Measurements from ENCODE around the gene CCDC120. TPM values are rescaled to one million over a fixed set of nuclear protein-coding genes. Genes with fewer than 3 reads are reported as not detected.
A peak's percentile ranks its signal among the peaks of the same experiment; 100 is the strongest.

CCDC120 gene
- total RNA-seq, 1 experiment from 2014 or later = 0.77 TPM

GRCh38 chrX:49059681-49060085, 884 bp downstream of the CCDC120 start:
- in situ Hi-C loops (cut with HindIII; ENCODE audit: low pct_unique_long_range_greater_than_20kb, low sequenced_read_pairs) = no loop called here
- no peak for DNase-seq (ENCODE audit: low read depth, low spot score)

GRCh38 chrX:49060914-49061313, 2.1 kb downstream of the CCDC120 start:
- in situ Hi-C loops (cut with HindIII; ENCODE audit: low pct_unique_long_range_greater_than_20kb, low sequenced_read_pairs) = no loop called here
- no peak for DNase-seq (ENCODE audit: low read depth, low spot score)

DNA sequence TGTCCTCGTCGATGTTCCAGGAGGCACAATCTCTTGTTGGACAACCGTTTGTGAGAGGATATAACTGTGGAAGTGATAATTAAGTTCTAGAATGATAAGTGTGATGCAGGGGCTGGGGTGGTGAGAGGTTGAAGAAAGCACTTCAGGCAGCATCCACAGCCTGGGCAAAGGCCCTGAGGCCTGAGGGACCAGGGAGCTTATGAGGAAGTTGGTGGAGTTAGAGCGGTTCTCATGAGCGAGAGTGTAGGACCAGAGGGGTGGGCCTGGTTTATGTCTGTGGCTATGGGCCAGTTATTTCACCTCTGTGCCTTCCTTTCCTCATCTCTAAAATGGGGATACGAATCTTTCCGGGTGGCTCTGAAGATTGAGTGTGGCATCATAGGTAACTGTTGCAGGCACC, 2.7 kb downstream of the CCDC120 start:
- no peak for DNase-seq (ENCODE audit: low read depth, low spot score)
- in situ Hi-C loops (cut with HindIII; ENCODE audit: low pct_unique_long_range_greater_than_20kb, low sequenced_read_pairs) = no loop called here

- DNase-seq (ENCODE audit: low read depth, low spot score) = no peak
These were observed 3.1 kb downstream of the CCDC120 start for GRCh38 chrX:49061916-49062315.

GRCh38 chrX:49063715-49064114, 4.9 kb downstream of the CCDC120 start:
- in situ Hi-C loops (cut with HindIII; ENCODE audit: low pct_unique_long_range_greater_than_20kb, low sequenced_read_pairs) = no loop called here
- DNase-seq (ENCODE audit: low read depth, low spot score) = no peak

More at GRCh38 chrX:49061916-49062315, 3.1 kb downstream of the CCDC120 start:
- in situ Hi-C loops (cut with HindIII; ENCODE audit: low pct_unique_long_range_greater_than_20kb, low sequenced_read_pairs) = no loop called here

DNA sequence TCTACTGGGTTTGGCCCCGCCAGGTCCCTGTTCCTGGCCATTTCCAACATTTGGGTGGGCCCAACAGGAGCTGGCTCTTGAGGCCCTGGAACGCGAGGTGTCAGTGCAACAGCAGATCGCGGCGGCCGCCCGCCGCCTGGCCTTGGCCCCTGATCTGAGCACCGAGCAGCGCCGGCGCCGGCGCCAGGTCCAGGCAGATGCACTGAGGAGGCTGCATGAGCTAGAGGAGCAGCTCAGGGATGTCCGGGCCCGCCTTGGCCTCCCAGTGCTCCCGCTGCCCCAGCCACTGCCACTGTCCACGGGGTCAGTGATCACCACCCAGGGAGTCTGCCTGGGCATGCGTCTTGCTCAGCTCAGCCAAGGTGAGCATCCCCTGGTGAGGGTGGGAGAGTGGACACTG, 5.5 kb downstream of the CCDC120 start:
- DNase-seq (ENCODE audit: low read depth, low spot score) = no peak
- in situ Hi-C loops (cut with HindIII; ENCODE audit: low pct_unique_long_range_greater_than_20kb, low sequenced_read_pairs) = no loop called here

- in situ Hi-C loops (cut with HindIII; ENCODE audit: low pct_unique_long_range_greater_than_20kb, low sequenced_read_pairs) = no loop called here
- DNase-seq (ENCODE audit: low read depth, low spot score) = no peak
These were observed 5.9 kb downstream of the CCDC120 start for GRCh38 chrX:49064735-49065134.

- DNase-seq (ENCODE audit: low read depth, low spot score) = no peak
- in situ Hi-C loops (cut with HindIII; ENCODE audit: low pct_unique_long_range_greater_than_20kb, low sequenced_read_pairs) = no loop called here
These were observed 7.5 kb downstream of the CCDC120 start for GRCh38 chrX:49066278-49066677.

- no peak for DNase-seq (ENCODE audit: low read depth, low spot score)
- in situ Hi-C loops (cut with HindIII; ENCODE audit: low pct_unique_long_range_greater_than_20kb, low sequenced_read_pairs) = no loop called here
These were observed 7.9 kb downstream of the CCDC120 start for GRCh38 chrX:49066690-49067089.

- no peak for DNase-seq (ENCODE audit: low read depth, low spot score)
- in situ Hi-C loops (cut with HindIII; ENCODE audit: low pct_unique_long_range_greater_than_20kb, low sequenced_read_pairs) = no loop called here
These were observed 8.7 kb downstream of the CCDC120 start for GRCh38 chrX:49067285-49068120.

GRCh38 chrX:49069038-49069437, 10.2 kb downstream of the CCDC120 start:
- DNase-seq (ENCODE audit: low read depth, low spot score) = no peak
- in situ Hi-C loops (cut with HindIII; ENCODE audit: low pct_unique_long_range_greater_than_20kb, low sequenced_read_pairs) = no loop called here

- in situ Hi-C loops (cut with HindIII; ENCODE audit: low pct_unique_long_range_greater_than_20kb, low sequenced_read_pairs) = no loop called here
- DNase-seq (ENCODE audit: low read depth, low spot score) = no peak
These were observed 12.2 kb downstream of the CCDC120 start for GRCh38 chrX:49070988-49071387.

- in situ Hi-C loops (cut with HindIII; ENCODE audit: low pct_unique_long_range_greater_than_20kb, low sequenced_read_pairs) = no loop called here
These were observed 13.3 kb downstream of the CCDC120 start for GRCh38 chrX:49071877-49072711.

GRCh38 chrX:49072712-49073095, 13.9 kb downstream of the CCDC120 start:
- DNase-seq (ENCODE audit: low read depth, low spot score) = no peak
- in situ Hi-C loops (cut with HindIII; ENCODE audit: low pct_unique_long_range_greater_than_20kb, low sequenced_read_pairs) = no loop called here

More at GRCh38 chrX:49071877-49072711, 13.3 kb downstream of the CCDC120 start:
- DNase-seq (ENCODE audit: low read depth, low spot score) = no peak

- peak; percentile 86 for DNase-seq (ENCODE audit: low read depth, low spot score)
- in situ Hi-C loops (cut with HindIII; ENCODE audit: low pct_unique_long_range_greater_than_20kb, low sequenced_read_pairs) = no loop called here
These were observed 15.1 kb downstream of the CCDC120 start, which contains the start of gene PRAF2 for GRCh38 chrX:49073601-49074575. PRAF2 (minus strand) TSS chrX:49074002; CDS start chrX:49073987, 15 bp downstream.

DNA sequence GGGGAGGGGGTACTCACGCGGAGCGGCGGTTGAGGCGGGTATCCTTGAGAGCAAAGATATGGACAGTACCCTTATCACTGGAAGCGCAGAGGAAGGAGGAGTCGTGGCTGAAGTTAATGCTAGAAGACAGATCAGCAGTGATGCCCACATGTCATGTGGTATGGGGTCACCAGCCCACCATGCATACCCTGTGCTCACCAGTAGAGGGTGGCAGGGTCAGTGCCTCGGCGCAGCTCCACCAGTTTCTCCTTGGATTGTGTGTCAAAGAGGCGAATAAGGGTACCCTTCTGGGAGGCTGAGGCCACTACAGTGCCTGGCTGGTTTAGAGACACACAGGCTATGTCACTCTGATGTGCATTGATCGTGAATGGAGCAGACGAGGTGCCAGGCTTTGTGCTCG, 16.5 kb downstream of the CCDC120 start:
- no peak for DNase-seq (ENCODE audit: low read depth, low spot score)
- in situ Hi-C loops (cut with HindIII; ENCODE audit: low pct_unique_long_range_greater_than_20kb, low sequenced_read_pairs) = no loop called here

DNA sequence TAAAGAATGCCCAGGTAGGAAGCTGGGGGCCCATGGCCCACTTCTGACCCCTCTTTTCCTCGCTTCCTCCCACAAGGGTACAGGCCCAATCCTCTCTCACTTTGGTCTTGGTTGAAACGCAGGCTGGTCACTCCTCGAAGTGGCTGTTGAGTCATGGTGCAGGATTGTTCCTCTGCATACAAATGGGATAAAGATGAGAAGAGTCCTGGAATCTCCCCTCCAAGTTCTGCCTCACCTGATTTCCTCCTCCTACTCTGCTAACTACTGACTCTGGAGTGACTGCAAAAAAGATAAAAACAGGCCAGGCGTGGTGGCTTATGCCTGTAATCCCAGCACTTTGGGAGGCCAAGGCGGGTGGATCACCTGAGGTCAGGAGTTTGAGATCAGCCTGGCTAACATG, 19.1 kb downstream of the CCDC120 start:
- in situ Hi-C loops (cut with HindIII; ENCODE audit: low pct_unique_long_range_greater_than_20kb, low sequenced_read_pairs) = no loop called here
- DNase-seq (ENCODE audit: low read depth, low spot score) = no peak
